WTC11 (cell line): Measurements from ENCODE around the gene TMEM238L. TPM values are rescaled to one million over a fixed set of nuclear protein-coding genes. Genes with fewer than 3 reads are reported as not detected.

Source experiments
- ATAC-seq: fragments of 200-7000 bp; cut with Tn5 transposase; 2 replicates; pipeline ENCODE4 v1.10.0; 2021; ENCODE audit warnings: mild to moderate bottlenecking, moderate library complexity
- CTCF ChIA-PET: fragments of 300-600 bp; sonication (Branson Sonifier 250); formaldehyde crosslinking; loops from one replicate; lab custom pipeline; 2021; ENCODE audit warnings: antibody characterized with exemption; lab: Charles Lee
- POLR2A ChIA-PET: fragments of 350-600 bp; sonication (Branson Sonifier 250); formaldehyde crosslinking; loops from one replicate; lab custom pipeline; 2021; ENCODE audit warnings: antibody characterized with exemption; lab: Charles Lee
- DNase-seq: peaks from one replicate; pipeline ENCODE4 v3.0.0; 2021; ENCODE audit warnings: low spot score
- H3K27ac Mint-ChIP-seq: 2 replicates; pipeline ENCODE4 v1.8.0; 2021; ENCODE audit warnings: mixed read lengths
- H3K27me3 Mint-ChIP-seq: 2 replicates; pipeline ENCODE4 v1.8.0; 2021; ENCODE audit warnings: low read depth, mild to moderate bottlenecking, moderate library complexity, mixed read lengths
- H3K36me3 Mint-ChIP-seq: 2 replicates; pipeline ENCODE4 v1.8.0; 2021; ENCODE audit warnings: mixed read lengths
- H3K4me1 Mint-ChIP-seq: 2 replicates; pipeline ENCODE4 v1.8.0; 2022; ENCODE audit warnings: mixed read lengths
- H3K4me3 Mint-ChIP-seq: 2 replicates; pipeline ENCODE4 v1.8.0; 2021; ENCODE audit warnings: mild to moderate bottlenecking, moderate library complexity, mixed read lengths
- H3K9me3 Mint-ChIP-seq: 2 replicates; pipeline ENCODE4 v1.8.0; 2021; ENCODE audit warnings: mixed read lengths
- ATF1 ChIP-seq: sonication (generic); formaldehyde crosslinking; IDR thresholded peaks from 2 replicates; pipeline ENCODE4 v1.8.1; 2023; ENCODE audit warnings: mild to moderate bottlenecking, moderate library complexity, missing genetic modification reagents
- CBFB ChIP-seq: sonication (generic); formaldehyde crosslinking; IDR thresholded peaks from 2 replicates; pipeline ENCODE4 v1.8.1; 2022; ENCODE audit warnings: mild to moderate bottlenecking, low read depth, missing genetic modification reagents
- CDX4 ChIP-seq: fragments of 250-450 bp; sonication (Bioruptor Pico); IDR thresholded peaks from 2 replicates; pipeline ENCODE4 v1.9.0; 2021; ENCODE audit warnings: moderate library complexity, mild to moderate bottlenecking, inconsistent platforms, borderline replicate concordance
- CREM ChIP-seq: sonication (generic); formaldehyde crosslinking; IDR thresholded peaks from 2 replicates; pipeline ENCODE4 v1.8.1; 2022; ENCODE audit warnings: mild to moderate bottlenecking, missing genetic modification reagents, moderate library complexity
- ESRRA ChIP-seq: sonication (generic); formaldehyde crosslinking; IDR thresholded peaks from 2 replicates; pipeline ENCODE4 v1.8.1; 2022; ENCODE audit warnings: mild to moderate bottlenecking, missing genetic modification reagents, borderline replicate concordance
- FOXK1 ChIP-seq: sonication (generic); formaldehyde crosslinking; IDR thresholded peaks from 2 replicates; pipeline ENCODE4 v1.8.0; 2022; ENCODE audit warnings: mild to moderate bottlenecking, moderate library complexity, missing genetic modification reagents
- FOXP1 ChIP-seq: sonication (generic); formaldehyde crosslinking; IDR thresholded peaks from 2 replicates; pipeline ENCODE4 v1.8.0; 2022; ENCODE audit warnings: missing genetic modification reagents, mild to moderate bottlenecking, moderate library complexity, borderline replicate concordance
- FOXP4 ChIP-seq: sonication (generic); formaldehyde crosslinking; IDR thresholded peaks from 2 replicates; pipeline ENCODE4 v1.8.0; 2022; ENCODE audit warnings: mild to moderate bottlenecking, missing genetic modification reagents
- GTF2I ChIP-seq: fragments of 250-450 bp; sonication (Bioruptor Pico); conservative IDR thresholded peaks from 2 replicates; pipeline ENCODE4 v1.4.0; 2021; ENCODE audit warnings: mild to moderate bottlenecking
- HMGA2 ChIP-seq: fragments of 250-450 bp; sonication (Bioruptor Pico); IDR thresholded peaks from 2 replicates; pipeline ENCODE4 v1.4.0; 2021; ENCODE audit warnings: mild to moderate bottlenecking, moderate library complexity
- HMGXB4 ChIP-seq: sonication (generic); formaldehyde crosslinking; IDR thresholded peaks from 2 replicates; pipeline ENCODE4 v1.8.1; 2023; ENCODE audit warnings: mild to moderate bottlenecking, moderate library complexity, missing genetic modification reagents
- KAT7 ChIP-seq: sonication (generic); formaldehyde crosslinking; IDR thresholded peaks from 2 replicates; pipeline ENCODE4 v1.8.1; 2023; ENCODE audit warnings: missing genetic modification reagents, mild to moderate bottlenecking, borderline replicate concordance
- NFE2L1 ChIP-seq: sonication (generic); formaldehyde crosslinking; IDR thresholded peaks from 2 replicates; pipeline ENCODE4 v1.8.1; 2023; ENCODE audit warnings: missing genetic modification reagents
- NR1H2 ChIP-seq: sonication (generic); formaldehyde crosslinking; IDR thresholded peaks from 2 replicates; pipeline ENCODE4 v1.9.0; 2021; ENCODE audit warnings: mild to moderate bottlenecking, moderate library complexity, missing genetic modification reagents
- PREB ChIP-seq: sonication (generic); formaldehyde crosslinking; IDR thresholded peaks from 2 replicates; pipeline ENCODE4 v1.8.1; 2022; ENCODE audit warnings: mild to moderate bottlenecking, missing genetic modification reagents, moderate library complexity, borderline replicate concordance
- RORB ChIP-seq: fragments of 250-450 bp; sonication (Bioruptor Pico); IDR thresholded peaks from 2 replicates; pipeline ENCODE4 v1.9.0; 2021; ENCODE audit warnings: mild to moderate bottlenecking
- SMAD3 ChIP-seq: sonication (generic); formaldehyde crosslinking; IDR thresholded peaks from 2 replicates; pipeline ENCODE4 v1.8.0; 2022; ENCODE audit warnings: missing genetic modification reagents, mild to moderate bottlenecking, borderline replicate concordance
- SMAD4 ChIP-seq: sonication (generic); formaldehyde crosslinking; IDR thresholded peaks from 2 replicates; pipeline ENCODE4 v1.8.0; 2022; ENCODE audit warnings: mild to moderate bottlenecking, missing genetic modification reagents
- TP53 ChIP-seq: sonication (generic); formaldehyde crosslinking; IDR thresholded peaks from 2 replicates; pipeline ENCODE4 v1.8.1; 2023; ENCODE audit warnings: mild to moderate bottlenecking, missing genetic modification reagents
- USF2 ChIP-seq: sonication (generic); formaldehyde crosslinking; IDR thresholded peaks from 2 replicates; pipeline ENCODE4 v1.8.1; 2023; ENCODE audit warnings: mild to moderate bottlenecking, missing genetic modification reagents, moderate library complexity
- ZBTB43 ChIP-seq: sonication (generic); formaldehyde crosslinking; IDR thresholded peaks from 2 replicates; pipeline ENCODE4 v1.8.1; 2023; ENCODE audit warnings: mild to moderate bottlenecking, missing genetic modification reagents
- ZMAT4 ChIP-seq: fragments of 250-450 bp; sonication (Bioruptor Pico); IDR thresholded peaks from 2 replicates; pipeline ENCODE4 v1.9.0; 2021; ENCODE audit warnings: mild to moderate bottlenecking
- ZNF232 ChIP-seq: sonication (generic); formaldehyde crosslinking; IDR thresholded peaks from 2 replicates; pipeline ENCODE4 v1.8.0; 2022; ENCODE audit warnings: mild to moderate bottlenecking, missing genetic modification reagents
- ZNF423 ChIP-seq: fragments of 250-450 bp; sonication (Bioruptor Pico); IDR thresholded peaks from 2 replicates; pipeline ENCODE4 v2.1.2; 2022; ENCODE audit warnings: mild to moderate bottlenecking, moderate library complexity
- ZNF425 ChIP-seq: fragments of 250-450 bp; sonication (Bioruptor Pico); conservative IDR thresholded peaks from 2 replicates; pipeline ENCODE4 v1.9.0; 2021; ENCODE audit warnings: mild to moderate bottlenecking
- total RNA-seq: library from RNA; stranded (reverse); gene quantifications from 3 replicates; pipeline ENCODE4 v1.2.3, GENCODE V29; 2021

Gene TMEM238L
- total RNA-seq, 1 experiment from 2014 or later: not detected

- ATAC-seq (no peak), DNase-seq (no peak)
- no peaks in the 10 kb centered on the region for H3K36me3 Mint-ChIP-seq
- H3K27me3 Mint-ChIP-seq: no peaks in the 10 kb centered on the region
- peaks cover 11% of the 10 kb centered on the region; the same call in 1 of the 2 replicates for H3K4me1 Mint-ChIP-seq
- H3K4me3 Mint-ChIP-seq: no peak overlapping the region
- H3K9me3 Mint-ChIP-seq: no peaks in the 10 kb centered on the region
- H3K27ac Mint-ChIP-seq: no peak overlapping the region
- ChIA-PET POLR2A (no interaction called here), CTCF (interaction anchor here (0.6 to 2.5 kb wide), 3 partner anchors 27 to 45 kb away, joined by 3 to 12 read pairs (median 5); no protein-coding TSS in a partner anchor)
- no peak for TF ChIP-seq NR1H2 (CRISPR knock-in tag)
- TF ChIP-seq USF2 (CRISPR knock-in tag): no peak
- no peak for TF ChIP-seq ZMAT4
- TF ChIP-seq ZNF425 (CRISPR knock-in tag): no peak
- TF ChIP-seq GTF2I (CRISPR knock-in tag): no peak
- TF ChIP-seq HMGA2: no peak
- TF ChIP-seq CBFB (CRISPR knock-in tag): no peak
- TF ChIP-seq FOXK1 (CRISPR knock-in tag): no peak
- no peak for TF ChIP-seq HMGXB4 (CRISPR knock-in tag)
- TF ChIP-seq ATF1 (CRISPR knock-in tag): no peak
- TF ChIP-seq TP53 (CRISPR knock-in tag): no peak
- no peak for TF ChIP-seq CDX4 (CRISPR knock-in tag)
- no peak for TF ChIP-seq ZNF423 (CRISPR knock-in tag)
- no peak for TF ChIP-seq PREB (CRISPR knock-in tag)
- no peak for TF ChIP-seq ESRRA (CRISPR knock-in tag)
- no peak for TF ChIP-seq KAT7 (CRISPR knock-in tag)
- no peak for TF ChIP-seq FOXP1 (CRISPR knock-in tag)
- TF ChIP-seq RORB (CRISPR knock-in tag): no peak
- no peak for TF ChIP-seq SMAD3 (CRISPR knock-in tag)
Measured at GRCh38 chr17:10799407-10799806, 4.5 kb downstream of the TMEM238L start.

GRCh38 chr17:10798910-10799309 is 5.0 kb downstream of the TMEM238L start:
- Mint-ChIP-seq H3K36me3 (no peaks in the 10 kb centered on the region), H3K4me1 (peaks cover 7% of the 10 kb centered on the region; the same call in 1 of the 2 replicates), H3K9me3 (no peaks in the 10 kb centered on the region), H3K27me3 (no peaks in the 10 kb centered on the region), H3K4me3 (no peak overlapping the region), H3K27ac (no peak overlapping the region)
- DNase-seq: no peak
- CTCF ChIA-PET: interaction anchor here (0.6 to 2.5 kb wide), 4 partner anchors 26 to 46 kb away, joined by 3 to 12 read pairs (median 4); no protein-coding TSS in a partner anchor
- POLR2A ChIA-PET: no interaction called here
- ATAC-seq: no peak
- no peak for TF ChIP-seq FOXP4 (CRISPR knock-in tag)
- TF ChIP-seq ZBTB43: no peak
- TF ChIP-seq SMAD4 (CRISPR knock-in tag): no peak
- no peak for TF ChIP-seq GTF2I (CRISPR knock-in tag)
- TF ChIP-seq ZNF232 (CRISPR knock-in tag): no peak
- TF ChIP-seq NFE2L1 (CRISPR knock-in tag): no peak
- TF ChIP-seq CREM (CRISPR knock-in tag): no peak
